Esophagus squamous epithelium (tissue), 5 donors: ENCODE results near the gene IQGAP2. TPM values are rescaled to one million over a fixed set of nuclear protein-coding genes. Genes with fewer than 3 reads are reported as not detected.
A peak's percentile ranks its signal among the peaks of the same experiment; 100 is the strongest.
"Not testable (repeated sequence)": the region's sequence is repeated elsewhere in the genome, so short reads cannot be mapped to it uniquely, and the experiment has no call there.

Experiments
- DNase-seq: peaks from one replicate; lab custom pipeline; 2025; lab: John Stamatoyannopoulos, UW
- H3K27ac ChIP-seq, 4 donors: fragments of 200-600 bp; sonication (generic); one replicate each; pipeline ENCODE4 v1.5.1; 2016 to 2019; ENCODE audit warnings: mild to moderate bottlenecking in 1 of 4
- H3K27me3 ChIP-seq, 4 donors: fragments of 200-600 bp; sonication (generic); 1 replicate in 3 of 4; 2 replicates in 1 of 4; pipeline versions ENCODE4 v1.5.1 to v1.6.0; 2017 to 2021; ENCODE audit warnings: antibody characterized with exemption in 1 of 4
- H3K36me3 ChIP-seq, 3 donors: fragments of 200-600 bp; sonication (generic); one replicate each; pipeline ENCODE4 v1.5.1; 2016 to 2019
- H3K4me1 ChIP-seq, 3 donors: fragments of 200-600 bp; sonication (generic); one replicate each; pipeline ENCODE4 v1.5.1; 2017 to 2019
- H3K4me3 ChIP-seq, 4 donors: fragments of 200-600 bp; sonication (generic); 1 replicate in 3 of 4; 2 replicates in 1 of 4; pipeline ENCODE4 v1.5.1; 2016 to 2019; ENCODE audit warnings: mild to moderate bottlenecking in 2 of 4, moderate library complexity in 1 of 4
- H3K9me3 ChIP-seq, 3 donors: fragments of 200-600 bp; sonication (generic); one replicate each; pipeline ENCODE4 v1.5.1; 2016 to 2019
- POLR2A ChIP-seq, 4 donors: fragments of 450-650 bp; IDR thresholded peaks; one replicate each; pipeline ENCODE4 v1.6.1; 2017; ENCODE audit warnings: antibody characterized with exemption in 4 of 4, mild to moderate bottlenecking in 4 of 4, moderate library complexity in 3 of 4
- WGBS, 2 donors: methylation state at CpG; one replicate each; pipeline ENCODE4 v1.1.5; 2018; 5-methylcytosine and 5-hydroxymethylcytosine counted together
- intact Hi-C: fragments of 100-400 bp; cut with DNase I; formaldehyde crosslinking; loops from one replicate; pipeline ENCODE4 v1.15.0; 2022
- total RNA-seq, 4 donors: library from RNA; depleted of rRNA; stranded (reverse); fragments of >200 nt; gene quantifications; one replicate each; pipeline ENCODE4 v1.1.0, GENCODE V29; 2016
- TF ChIP-seq, protein P1 (sequence below), 6 experiments: fragments of 450-650 bp in 4 of 6; fragments of 200-600 bp in 2 of 6; sonication (generic) in 2 of 6; IDR thresholded peaks; one replicate each; pipeline ENCODE4 v1.5.1; 2016 to 2019; ENCODE audit warnings: antibody characterized with exemption in 6 of 6, mild to moderate bottlenecking in 4 of 6, moderate library complexity in 4 of 6
- donor health status: DM: yes; HTN: yes; CAD: no.

The IQGAP2 gene
- total RNA-seq, 4 donors from 2014 or later, result 3.0 to 16.6 (median 5.9) TPM

DNA sequence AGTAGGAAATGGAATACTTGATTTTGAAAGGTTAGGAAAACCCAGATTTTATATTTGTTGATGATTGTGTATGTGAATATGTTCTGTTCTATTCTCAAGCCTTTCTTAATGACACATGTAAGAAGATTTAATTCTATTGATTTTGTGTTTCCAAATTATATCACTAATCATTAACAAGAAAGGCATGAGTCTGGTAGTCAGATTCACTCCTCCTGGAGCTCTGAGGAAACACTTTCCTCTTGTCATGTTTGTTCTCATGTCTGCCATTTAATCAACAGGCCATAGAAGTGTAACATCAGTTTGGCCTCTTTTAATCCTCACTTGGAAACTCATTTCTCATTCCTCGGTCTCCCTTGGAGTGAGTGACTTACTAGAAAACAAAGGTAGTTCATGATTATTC, 272.3 kb downstream of the IQGAP2 start:
- 73 to 81% methylated on average over 1 of the region's 1 CpG for WGBS, 2 donors
- H3K27ac ChIP-seq, result no peak overlapping the region
- no peaks in the 10 kb centered on the region for H3K4me1 ChIP-seq
- H3K27me3 ChIP-seq, result no peaks in the 10 kb centered on the region
- intact Hi-C loops, result no loop called here
- H3K9me3 ChIP-seq, result no peaks in the 10 kb centered on the region
- peaks cover 0 to 9% (median 0%) of the 10 kb centered on the region in 3 donors for H3K36me3 ChIP-seq
- TF ChIP-seq, protein P1, sequence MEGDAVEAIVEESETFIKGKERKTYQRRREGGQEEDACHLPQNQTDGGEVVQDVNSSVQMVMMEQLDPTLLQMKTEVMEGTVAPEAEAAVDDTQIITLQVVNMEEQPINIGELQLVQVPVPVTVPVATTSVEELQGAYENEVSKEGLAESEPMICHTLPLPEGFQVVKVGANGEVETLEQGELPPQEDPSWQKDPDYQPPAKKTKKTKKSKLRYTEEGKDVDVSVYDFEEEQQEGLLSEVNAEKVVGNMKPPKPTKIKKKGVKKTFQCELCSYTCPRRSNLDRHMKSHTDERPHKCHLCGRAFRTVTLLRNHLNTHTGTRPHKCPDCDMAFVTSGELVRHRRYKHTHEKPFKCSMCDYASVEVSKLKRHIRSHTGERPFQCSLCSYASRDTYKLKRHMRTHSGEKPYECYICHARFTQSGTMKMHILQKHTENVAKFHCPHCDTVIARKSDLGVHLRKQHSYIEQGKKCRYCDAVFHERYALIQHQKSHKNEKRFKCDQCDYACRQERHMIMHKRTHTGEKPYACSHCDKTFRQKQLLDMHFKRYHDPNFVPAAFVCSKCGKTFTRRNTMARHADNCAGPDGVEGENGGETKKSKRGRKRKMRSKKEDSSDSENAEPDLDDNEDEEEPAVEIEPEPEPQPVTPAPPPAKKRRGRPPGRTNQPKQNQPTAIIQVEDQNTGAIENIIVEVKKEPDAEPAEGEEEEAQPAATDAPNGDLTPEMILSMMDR (IDR thresholded peaks at IDR 0.05), result no peak
- no peak for TF ChIP-seq POLR2A (IDR thresholded peaks at IDR 0.05)
- DNase-seq, result no peak
- no peak overlapping the region for H3K4me3 ChIP-seq

DNA sequence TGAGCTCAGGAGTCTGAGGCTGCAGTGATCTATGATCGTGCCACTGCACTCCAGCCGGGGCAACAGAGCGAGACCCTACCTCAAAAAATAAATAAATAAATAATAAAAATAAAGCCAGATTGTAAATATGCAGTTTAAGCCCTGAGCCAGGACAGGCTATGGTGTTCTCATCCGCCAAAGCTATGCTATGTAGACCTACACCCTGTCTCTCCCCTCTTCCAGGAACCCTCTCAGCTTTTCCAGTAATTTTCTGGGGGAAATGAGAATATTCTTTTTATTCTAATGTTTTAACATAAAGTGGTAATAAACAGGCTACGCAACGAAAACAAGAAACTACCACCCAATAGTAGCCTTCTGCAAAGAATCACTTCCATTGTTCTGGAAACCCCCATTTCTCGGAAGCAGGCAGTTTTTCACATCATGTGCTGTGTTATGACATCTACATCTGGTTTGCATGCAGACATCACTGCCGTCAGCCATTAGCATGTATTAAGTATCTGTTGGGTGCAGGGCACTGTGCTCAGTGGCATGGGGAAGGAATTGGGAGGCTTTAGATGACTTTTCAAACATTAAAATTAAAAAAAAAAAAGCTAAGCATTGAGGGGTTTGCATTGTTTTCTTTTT, 274.9 kb downstream of the IQGAP2 start:
- H3K4me1 ChIP-seq, result no peaks in the 10 kb centered on the region
- no peaks in the 10 kb centered on the region for H3K9me3 ChIP-seq
- WGBS, 2 donors, result 90 to 93% methylated on average over 8 of the region's 8 CpGs
- intact Hi-C loops, result no loop called here
- no peak overlapping the region for H3K27ac ChIP-seq
- peaks cover 0 to 5% (median 0%) of the 10 kb centered on the region in 3 donors for H3K36me3 ChIP-seq
- DNase-seq, result no peak
- H3K27me3 ChIP-seq, result no peaks in the 10 kb centered on the region
- no peak for TF ChIP-seq POLR2A (IDR thresholded peaks at IDR 0.05)
- TF ChIP-seq, protein P1 (IDR thresholded peaks at IDR 0.05), result no peak
- no peak overlapping the region for H3K4me3 ChIP-seq

- Histone ChIP-seq H3K4me1 (no peaks in the 10 kb centered on the region), H3K36me3 (peaks cover 0 to 5% (median 0%) of the 10 kb centered on the region in 3 donors), H3K9me3 (no peaks in the 10 kb centered on the region), H3K27me3 (no peaks in the 10 kb centered on the region), H3K4me3 (no peak overlapping the region), H3K27ac (peak overlapping the region in 1 of 4 donors; percentile 33)
- TF ChIP-seq, protein P1 (IDR thresholded peaks at IDR 0.05), result no peak
- no peak for TF ChIP-seq POLR2A (IDR thresholded peaks at IDR 0.05)
- DNase-seq, result no peak
- WGBS, 2 donors, result 81 to 88% methylated on average over 3 of the region's 3 CpGs
- intact Hi-C loops, result no loop called here
Observed at GRCh38 chr5:76679231-76679630, 276.1 kb downstream of the IQGAP2 start.

GRCh38 chr5:76680826-76681225, 277.7 kb downstream of the IQGAP2 start:
- H3K4me1 ChIP-seq, H3K36me3 ChIP-seq, H3K4me3 ChIP-seq, intact Hi-C loops, H3K9me3 ChIP-seq, H3K27me3 ChIP-seq, H3K27ac ChIP-seq, DNase-seq: not testable (repeated sequence)
- WGBS, 2 donors, result 81 to 88% methylated on average over 2 to 3 of the region's 4 CpGs

- H3K27me3 ChIP-seq, result no peaks in the 10 kb centered on the region
- H3K4me3 ChIP-seq, result no peak overlapping the region
- TF ChIP-seq POLR2A (IDR thresholded peaks at IDR 0.05), result no peak
- TF ChIP-seq, protein P1 (IDR thresholded peaks at IDR 0.05), result no peak
- no peaks in the 10 kb centered on the region for H3K9me3 ChIP-seq
- no peaks in the 10 kb centered on the region for H3K36me3 ChIP-seq
- WGBS, 2 donors, result 44 to 58% methylated on average over 4 of the region's 4 CpGs
- no peaks in the 10 kb centered on the region for H3K4me1 ChIP-seq
- intact Hi-C loops, result no loop called here
- no peak overlapping the region for H3K27ac ChIP-seq
- no peak for DNase-seq
Observed at GRCh38 chr5:76681287-76681686, 278.2 kb downstream of the IQGAP2 start.
